GM21360 (cell line): Measurements from ENCODE around the gene DET1.
"Not testable (repeated sequence)": the region's sequence is repeated elsewhere in the genome, so short reads cannot be mapped to it uniquely, and the experiment has no call there.

Experiments
- ATAC-seq: cut with Tn5 transposase; IDR thresholded peaks from one replicate; pipeline ENCODE4 v1.9.1; 2021; ENCODE audit warnings: mild to moderate bottlenecking, moderate library complexity; ENCODE audit not compliant: unreplicated experiment

DET1 gene

DNA sequence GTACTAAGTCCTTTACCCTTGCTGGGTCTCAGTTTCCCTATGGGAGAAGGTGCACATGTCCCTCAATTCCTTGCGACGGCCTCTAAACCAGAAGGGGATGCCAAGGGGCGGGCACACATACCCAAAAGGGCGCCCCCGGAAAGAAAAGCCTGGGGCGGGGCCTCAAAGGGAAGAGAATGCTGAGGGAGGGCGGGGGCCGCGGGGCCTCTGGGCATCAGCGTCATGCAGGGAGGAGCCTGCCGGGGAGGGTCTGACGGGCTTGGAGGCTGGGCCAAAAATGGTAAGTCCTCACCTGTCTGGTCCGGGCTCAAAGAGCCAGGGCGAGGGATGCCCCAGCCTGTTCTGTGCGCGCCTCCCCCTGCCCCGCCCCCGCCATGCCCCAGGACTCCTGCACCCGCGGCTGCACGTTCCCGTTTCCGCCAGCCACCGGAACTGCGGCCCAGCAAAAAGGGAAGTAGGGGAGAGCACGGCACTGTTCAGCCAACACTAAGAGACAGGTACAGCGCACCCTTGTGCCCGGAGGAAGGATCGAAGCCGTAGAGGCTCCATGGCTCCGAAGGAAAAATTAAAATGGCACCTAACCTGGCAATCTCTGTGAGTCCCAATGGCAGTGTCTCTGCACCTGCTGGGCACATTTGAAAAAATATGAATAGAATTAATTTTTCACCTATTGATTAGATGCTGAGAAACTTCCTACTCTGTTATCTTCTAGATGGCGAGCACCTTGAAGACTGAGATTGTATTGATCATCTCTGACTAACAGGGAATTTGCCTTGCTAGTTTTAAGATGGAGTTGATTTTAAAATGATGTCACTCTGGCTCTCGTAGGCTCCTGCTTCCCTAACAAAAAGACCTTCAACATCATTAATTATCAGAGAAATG, at the start of gene DET1:
Gene DET1 (minus strand): TSS at position 434 of the 882 bp plus-strand sequence. CDS start 14,976 bp downstream, outside the sequence.
- ATAC-seq: peak; percentile 99

DNA sequence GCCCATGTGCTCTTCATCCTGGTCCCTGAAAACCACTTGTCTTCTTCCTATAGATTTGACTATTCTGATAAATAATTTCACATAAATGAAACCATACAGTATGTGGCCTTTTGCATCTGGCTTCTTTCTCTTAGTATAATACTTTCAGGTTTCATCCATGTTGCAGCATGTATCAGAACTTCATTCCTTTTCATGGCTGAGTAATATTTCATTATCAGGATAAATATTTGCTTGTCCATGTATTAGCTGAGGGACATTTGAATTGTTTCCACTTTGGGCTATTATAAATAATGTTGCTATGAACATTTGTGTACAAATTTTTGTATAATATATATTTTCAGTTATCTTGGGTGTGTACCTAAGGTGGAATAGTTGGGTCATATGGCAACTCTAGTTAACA, 44.9 kb upstream of the DET1 start:
- no peak for ATAC-seq

DNA sequence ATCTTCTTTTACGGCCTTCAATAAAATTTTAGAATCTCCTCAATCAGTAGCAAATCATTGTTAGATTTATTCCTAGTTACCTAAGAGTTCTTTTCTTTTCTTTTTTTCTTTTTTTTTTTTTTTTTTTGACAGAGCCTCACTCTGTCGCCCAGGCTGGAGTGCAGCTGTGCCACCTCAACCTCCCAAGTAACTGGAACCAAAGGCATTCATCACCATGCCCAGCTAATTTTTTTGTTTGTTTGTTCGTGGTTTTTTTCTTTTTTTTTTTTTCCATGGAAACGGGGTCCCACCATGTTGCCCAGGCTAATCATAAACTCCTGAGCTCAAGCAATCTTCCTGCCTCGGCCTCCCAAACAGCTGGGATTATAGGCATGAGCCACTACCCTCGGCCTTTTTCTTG, 44.3 kb upstream of the DET1 start:
- ATAC-seq: no peak

DNA sequence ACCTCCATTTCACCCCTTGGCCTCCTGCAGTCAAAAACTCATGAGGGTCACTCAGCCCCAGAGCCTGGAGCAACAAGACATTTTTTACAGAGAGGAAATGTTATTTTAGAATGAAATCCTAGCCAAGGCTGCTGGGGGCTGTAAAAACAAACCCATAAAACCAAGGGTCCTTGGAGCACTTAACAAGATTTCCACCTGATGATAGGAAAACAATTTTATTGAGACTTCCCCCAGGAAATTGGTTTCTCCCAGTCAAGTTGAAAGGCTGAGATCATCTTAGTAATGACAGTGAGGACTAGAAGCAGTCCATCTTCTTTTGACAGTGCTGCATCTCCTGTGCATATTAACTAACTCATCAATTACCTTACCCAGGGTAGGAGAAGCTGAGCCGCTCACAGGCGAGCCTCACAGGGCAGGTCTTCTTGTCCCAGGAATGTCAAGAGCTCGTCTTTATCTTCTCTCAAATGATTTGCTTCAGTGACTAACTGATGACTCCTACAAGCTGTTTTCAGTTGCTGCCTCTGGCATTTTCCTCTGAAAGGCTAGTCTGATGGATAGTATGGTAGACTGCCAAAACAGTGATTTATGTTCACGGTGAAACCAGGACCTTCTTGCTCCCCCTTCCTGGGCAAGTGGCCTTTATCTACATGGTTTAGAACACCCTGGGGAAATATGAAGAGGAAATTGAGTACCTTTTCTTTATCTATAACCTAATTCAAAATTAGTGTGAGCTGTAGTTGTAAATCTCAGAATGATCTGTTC, 40.1 kb upstream of the DET1 start:
- no peak for ATAC-seq

DNA sequence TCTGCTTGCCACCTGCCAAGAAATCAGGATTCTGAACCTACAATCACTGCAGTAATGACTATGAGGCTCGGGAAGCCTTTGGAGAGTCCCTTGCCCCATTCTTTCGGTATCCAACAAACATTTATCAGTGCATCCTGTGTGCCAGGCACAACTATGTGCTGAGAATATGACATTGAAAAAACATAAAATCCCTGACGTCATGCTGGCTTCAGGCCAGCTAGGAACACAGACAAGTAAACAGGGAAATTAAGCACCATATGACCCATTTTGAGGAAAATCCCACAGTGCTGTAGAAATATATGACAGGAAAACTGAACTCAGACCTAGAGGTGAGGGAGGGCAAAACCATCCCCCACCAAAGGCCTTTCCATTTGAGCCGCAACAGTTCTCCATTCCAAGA, 34.1 kb upstream of the DET1 start:
- ATAC-seq: no peak

DNA sequence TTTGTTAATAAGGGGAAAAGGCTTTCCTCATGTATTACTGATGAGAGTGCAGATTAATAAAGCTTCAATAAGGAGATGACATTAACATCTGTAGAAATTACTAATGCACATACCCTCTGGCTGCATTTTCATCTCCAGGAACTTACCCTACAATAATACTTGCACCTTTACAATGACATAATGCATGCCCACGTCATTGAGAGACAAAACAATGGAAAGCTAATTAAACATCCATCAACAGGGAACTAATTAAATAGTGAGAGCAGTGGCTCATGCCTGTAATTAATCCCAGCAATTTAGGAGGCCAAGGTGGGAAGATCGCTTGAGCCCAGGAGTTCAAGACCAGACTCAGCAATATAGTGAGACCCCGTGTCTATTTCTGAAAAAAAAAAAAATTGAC, 32.8 kb upstream of the DET1 start:
- ATAC-seq: no peak

DNA sequence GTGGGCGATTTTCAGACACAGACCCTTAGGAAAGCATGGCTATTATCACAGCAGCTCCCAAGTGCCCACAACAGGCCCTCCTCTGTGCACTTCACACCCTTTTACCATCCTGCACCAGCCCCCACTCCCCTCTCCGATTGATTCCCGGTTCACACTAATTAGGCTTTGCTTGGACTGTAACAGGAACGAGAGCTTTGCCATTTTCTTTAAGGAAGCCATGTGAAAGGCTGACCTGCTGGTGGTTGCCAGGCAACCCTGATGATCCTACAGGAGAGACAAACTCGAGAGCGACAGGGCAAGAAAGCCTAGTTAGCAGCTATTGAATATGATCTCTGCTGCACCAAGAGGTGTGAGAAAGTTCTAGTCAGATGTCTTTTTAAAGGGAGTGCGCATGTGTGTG, 28.2 kb upstream of the DET1 start:
- no peak for ATAC-seq

DNA sequence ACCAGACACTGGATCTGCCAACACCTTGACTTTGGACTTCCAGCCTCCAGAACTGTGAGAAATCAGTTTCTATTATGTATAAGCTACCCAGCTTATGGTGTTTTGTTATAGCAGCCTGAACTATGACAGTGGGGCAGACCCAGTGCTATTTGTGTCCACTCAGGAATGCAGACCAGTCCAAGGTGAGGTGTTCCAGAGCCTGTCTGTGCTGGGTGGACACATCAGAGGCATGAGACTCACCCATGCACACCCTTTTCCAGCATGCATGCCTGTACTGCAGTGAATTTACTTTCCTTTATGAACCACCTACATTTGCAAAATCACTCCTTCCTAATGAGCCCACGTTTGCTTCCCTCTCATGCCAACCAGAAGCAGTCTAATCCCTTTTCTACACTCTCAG, 27.6 kb upstream of the DET1 start:
- ATAC-seq: no peak

DNA sequence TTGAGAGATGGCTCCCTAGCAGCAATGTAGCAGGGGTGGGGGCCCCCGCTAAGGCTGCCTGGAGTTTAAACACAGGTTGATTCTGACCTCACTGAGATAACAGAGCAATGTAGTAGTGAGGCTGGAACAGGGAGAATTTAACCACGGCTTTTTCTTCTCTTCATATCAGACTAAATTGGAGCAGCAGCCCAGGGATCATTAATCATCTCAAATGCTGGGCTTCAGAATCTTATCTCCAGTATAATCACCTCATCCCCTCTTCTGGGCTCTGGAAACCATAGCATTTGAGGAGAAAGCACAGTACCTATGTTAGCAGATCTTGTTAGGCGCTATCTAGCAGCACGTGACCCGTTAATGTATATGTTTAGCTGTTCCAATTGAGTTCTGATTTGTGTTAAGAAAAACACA, 25.4 kb upstream of the DET1 start:
- ATAC-seq: no peak

DNA sequence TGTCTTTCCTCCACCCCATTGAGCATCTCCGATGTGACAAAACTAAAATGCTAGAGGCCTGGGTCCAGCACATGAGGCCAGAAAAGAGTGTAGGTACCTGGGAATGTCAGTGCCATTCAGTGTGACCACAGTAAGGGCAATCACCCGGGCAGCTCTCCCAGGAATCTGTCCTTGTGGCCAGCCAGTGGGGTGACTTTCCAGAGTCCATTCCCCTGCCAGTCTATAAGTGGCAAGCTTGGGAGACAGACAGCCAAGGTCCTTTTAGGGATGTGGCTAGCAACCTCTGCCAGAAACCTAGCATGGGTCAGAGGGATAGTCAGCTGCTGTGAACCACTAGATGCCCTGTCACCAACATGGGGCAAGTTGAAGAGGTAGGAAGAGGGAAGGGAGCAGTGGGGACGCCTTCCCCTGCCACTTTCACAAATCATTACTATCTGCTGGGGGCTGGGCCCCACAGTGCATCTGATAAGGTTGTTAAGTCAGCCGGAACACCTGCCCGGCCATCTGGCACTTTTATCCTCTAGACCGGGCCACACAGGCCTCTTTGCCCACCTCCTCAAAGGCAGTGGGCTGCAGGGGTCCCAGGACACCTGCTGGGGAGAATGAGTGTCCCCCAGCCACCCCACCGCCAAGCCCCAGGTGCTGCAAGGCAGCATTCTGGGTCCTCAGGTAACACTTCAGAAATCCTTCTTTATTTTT, 24.8 kb upstream of the DET1 start:
- no peak for ATAC-seq

DNA sequence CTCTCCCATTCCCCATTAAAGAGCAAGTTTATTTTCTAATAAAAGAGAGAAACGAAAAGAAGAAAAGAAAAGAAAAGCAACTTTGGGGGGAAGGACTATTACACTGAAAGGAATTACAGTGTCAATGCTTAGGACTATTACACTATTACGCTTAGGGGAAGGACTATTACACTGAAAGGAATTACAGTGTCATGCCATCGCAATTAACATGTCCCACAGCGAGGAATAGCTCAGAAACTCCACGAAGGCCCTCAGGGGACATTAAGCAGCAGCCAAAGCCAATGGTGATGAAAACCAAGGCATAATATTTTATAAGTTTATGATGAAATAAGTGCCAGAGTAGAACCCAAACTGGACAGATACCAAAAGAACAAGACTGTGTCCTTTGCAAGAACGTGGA, 22.1 kb upstream of the DET1 start:
- ATAC-seq: no peak

DNA sequence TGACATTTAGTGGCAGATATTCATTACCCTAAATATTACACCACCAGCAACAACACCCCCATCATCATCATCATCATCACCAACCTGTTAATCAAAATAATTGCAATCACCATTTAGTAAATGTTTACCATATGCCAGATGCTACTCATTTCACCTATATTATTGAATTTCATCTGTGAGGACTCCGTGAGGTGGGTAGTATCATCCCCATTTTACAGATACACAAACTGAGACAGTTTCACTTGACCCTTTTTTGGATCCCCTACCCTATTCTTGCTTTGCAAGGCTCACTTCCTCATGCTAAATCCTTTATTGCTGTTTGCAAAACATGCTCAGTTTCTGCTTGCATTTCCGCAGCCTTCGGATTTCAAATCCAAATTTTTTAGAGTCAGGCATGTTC, 18.3 kb upstream of the DET1 start:
- no peak for ATAC-seq

DNA sequence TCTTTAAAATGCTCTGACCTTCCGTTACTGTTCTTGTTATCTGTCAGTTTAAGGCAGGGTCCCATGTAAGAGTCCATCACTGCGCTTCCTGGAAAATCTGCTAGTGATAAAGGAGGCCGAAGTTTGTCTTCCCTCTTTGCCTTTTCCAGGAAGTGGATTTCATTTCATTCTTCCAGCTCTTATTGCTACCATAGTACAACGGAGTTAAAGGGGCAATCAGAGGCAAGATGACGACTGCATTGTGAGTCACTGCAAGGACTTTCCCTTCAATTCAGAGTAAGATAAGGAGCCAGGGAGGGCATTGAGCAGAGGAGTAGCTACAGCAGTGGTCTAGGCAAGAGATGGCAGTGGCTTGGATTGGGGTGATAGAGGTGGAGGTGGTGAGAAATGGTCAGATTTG, 17.2 kb upstream of the DET1 start:
- ATAC-seq: no peak

DNA sequence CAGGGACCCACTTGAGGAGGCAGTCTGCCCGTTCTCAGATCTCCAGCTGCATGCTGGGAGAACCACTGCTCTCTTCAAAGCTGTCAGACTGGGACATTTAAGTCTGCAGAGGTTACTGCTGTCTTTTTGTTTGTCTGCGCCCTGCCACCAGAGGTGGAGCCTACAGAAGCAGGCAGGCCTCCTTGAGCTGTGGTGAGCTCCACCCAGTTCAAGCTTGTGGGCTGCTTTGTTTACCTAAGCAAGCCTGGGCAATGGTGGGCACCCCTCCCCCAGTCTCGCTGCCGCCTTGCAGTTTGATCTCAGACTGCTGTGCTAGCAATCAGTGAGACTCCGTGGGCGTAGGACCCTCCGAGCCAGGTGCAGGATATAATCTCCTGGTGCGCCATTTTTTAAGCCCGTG, 13.1 kb upstream of the DET1 start:
- ATAC-seq: not testable (repeated sequence)

DNA sequence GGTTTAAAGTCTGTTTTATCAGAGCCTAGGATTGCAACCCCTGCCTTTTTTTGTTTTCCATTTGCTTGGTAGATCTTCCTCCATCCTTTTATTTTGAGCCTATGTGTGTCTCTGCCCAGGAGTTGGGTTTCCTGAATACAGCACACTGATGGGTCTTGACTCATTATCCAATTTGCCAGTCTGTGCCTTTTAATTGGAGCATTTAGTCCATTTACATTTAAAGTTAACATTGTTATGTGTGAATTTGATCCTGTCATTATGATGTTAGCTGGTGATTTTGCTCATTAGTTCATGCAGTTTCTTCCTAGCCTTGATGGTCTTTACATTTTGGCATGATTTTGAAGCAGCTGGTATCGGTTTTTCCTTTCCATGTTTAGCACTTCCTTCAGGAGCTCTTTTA, 11.5 kb upstream of the DET1 start:
- ATAC-seq: not testable (repeated sequence)

DNA sequence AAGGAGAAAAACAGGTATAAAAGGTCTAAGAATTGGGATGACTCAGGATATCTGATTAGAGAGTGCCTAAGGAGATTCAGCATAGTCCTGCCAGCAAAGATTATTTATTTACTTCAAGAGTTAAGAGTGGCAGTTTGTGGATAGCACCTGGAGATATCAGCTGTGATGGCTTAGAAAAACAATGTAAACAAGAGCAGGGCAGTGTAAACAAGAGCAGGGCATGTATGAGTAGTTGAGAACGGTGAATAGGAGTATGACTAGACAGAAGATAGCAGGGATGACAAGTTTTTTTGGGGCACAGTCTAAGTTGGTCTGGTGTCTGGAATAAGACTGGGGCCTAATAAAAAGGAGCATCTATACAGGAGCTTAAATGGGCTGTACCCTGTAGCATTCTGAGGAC, 1.5 kb upstream of the DET1 start:
- not testable (repeated sequence) for ATAC-seq

DNA sequence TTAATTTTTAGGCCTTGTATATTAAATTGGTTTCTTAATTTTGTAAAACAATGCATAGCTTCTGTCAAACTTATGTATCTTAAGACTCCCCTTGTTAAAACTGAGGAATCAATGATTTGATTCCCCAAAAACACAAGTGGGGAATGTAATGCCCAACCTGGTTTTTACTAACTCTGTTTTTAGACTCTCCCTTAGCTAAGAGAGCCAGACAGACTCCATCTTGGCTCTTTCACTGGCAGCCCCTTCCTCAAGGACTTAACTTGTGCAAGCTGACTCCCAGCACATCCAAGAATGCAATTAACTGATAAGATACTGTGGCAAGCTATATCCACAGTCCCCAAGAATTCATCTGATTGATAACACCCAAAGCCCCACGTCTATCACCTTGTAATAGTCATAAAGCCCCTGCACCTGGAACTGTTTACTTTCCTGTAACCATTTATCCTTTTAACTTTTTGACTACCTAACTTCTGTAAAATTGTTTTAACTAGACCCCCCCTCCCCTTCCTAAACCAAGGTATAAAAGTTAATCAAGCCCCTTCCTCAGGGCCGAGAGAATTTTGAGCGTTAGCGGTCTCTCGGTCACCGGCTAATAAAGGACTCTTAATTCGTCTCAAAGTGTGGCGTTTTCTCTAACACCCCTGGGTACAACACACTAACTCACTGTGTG, 768 bp downstream of the DET1 start:
- not testable (repeated sequence) for ATAC-seq

DNA sequence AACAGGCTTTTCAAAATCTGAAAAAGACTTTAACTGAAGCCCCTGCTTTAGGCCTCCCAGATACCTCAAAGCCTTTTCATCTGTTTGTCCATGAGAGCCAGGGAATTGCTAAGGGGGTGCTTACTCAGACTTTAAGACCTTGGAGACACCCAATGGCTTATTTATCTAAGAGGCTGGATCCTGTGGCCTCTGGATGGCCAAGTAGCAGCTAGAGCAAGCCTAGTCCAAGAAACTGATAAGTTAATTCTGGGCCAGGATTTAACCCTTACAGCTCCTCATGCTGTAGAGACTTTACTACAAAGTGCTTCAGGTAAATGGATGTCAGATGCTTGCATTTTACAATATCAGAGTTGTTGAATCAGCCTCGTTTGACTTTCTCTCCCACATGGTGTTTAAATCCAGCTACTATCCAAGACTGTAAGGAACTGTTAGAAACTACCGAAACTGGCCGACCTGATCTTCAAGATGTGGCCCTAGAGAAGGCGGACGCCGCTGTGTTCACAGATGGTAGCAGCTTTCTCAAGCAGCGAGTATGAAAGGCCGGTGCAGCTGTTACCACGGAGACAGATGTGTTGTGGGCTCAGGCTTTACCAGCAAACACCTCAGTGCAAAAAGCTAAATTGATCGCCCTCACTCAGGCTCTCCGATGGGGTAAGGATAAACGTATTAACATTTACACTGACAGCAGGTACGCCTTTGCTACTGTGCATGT, 3.3 kb downstream of the DET1 start:
- ATAC-seq: no peak

DNA sequence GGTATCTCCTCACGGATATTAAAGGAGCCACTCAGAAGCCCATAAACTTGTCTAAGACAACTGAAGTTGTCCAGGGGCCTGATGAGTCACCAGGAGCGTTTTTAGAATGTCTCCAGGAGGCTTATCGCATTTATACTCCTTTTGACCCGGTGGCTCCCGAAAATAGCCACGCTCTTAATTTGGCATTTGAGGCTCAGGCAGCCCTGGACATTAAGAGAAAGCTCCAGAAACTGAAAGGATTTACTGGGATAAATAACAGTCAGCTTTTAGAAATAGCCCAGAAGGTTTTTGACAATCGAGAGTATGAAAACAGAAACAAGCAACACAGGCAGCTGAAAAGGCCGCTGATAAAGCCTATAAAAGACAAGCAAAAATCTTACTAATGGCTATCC, 4.1 kb downstream of the DET1 start:
- no peak for ATAC-seq

DNA sequence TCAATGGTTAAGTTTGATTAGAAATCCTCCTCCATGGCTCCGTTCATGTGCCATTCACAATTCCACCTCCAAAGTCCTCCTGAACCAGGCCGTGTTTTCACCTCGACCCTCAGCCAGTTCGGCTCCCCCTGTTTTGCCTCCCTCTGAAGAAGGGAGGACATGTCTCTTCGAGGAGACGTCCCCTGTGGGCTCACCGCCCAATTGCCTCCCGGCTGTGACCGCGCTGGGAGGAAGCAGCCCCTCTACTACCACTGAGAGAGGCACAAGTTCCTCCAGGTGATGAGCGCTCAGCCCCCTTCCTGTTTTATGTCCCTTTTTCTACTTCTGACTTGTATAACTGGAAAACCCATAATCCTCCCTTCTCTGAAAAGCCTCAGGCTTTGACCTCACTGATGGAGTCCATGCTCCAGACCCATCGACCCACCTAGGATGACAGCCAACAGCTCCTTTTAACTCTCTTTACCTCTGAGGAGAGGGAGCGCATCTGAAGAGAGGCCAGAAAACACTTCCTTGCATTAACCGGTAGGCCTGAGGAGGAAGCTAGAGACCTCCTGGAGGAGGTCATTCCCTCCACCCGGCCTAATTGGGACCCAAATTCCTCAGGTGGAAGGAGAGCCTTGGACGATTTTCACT, 4.7 kb downstream of the DET1 start:
- no peak for ATAC-seq
